GM21360 (cell line): ENCODE results near the gene PTPRD.

Source experiments
- ATAC-seq: cut with Tn5 transposase; IDR thresholded peaks from one replicate; pipeline ENCODE4 v1.9.1; 2021; ENCODE audit warnings: mild to moderate bottlenecking, moderate library complexity; ENCODE audit not compliant: unreplicated experiment

PTPRD gene

DNA sequence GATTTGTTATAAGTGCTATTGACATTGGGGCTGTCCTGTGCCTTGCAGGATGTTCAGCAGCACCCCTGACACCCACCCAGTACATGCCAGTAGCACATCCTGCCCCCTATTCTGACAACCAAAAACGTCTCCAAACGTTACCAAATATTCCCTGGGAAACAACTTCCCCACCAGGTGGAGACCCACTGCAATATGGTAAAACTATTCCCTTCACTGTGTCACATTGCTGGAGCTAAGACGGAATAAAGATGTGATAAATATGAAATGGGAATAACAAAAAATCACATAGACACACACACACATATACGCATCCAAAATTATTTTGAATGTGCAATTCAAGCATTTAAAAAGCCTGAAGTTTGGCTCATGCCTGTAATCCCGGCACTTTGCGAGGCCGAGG is 1939.0 kb downstream of the PTPRD start:
- no peak for ATAC-seq

DNA sequence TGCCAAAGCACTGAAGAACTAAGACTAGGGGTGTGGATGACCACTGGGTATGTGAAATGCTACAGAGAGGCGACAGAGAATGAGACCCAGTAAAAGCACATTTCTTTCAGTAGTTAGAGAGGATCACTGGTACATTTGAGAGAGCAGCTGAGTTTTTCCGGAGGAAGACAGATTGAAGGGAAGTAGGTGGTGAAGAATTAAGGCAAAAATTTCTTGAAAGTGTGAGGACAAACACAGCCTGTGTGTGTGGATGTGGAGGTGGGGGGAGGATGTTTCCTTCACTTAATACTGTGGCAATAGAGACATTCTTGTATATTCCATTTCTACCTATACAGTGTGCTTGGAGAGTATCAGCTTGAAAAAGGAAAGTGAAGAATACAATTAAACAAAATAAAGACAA is 1942.1 kb downstream of the PTPRD start:
- no peak for ATAC-seq

GRCh38 chr9:8668751-8669150 is 1944.1 kb downstream of the PTPRD start:
- no peak for ATAC-seq

- no peak for ATAC-seq
Measured at GRCh38 chr9:8668231-8668630, 1944.6 kb downstream of the PTPRD start.

DNA sequence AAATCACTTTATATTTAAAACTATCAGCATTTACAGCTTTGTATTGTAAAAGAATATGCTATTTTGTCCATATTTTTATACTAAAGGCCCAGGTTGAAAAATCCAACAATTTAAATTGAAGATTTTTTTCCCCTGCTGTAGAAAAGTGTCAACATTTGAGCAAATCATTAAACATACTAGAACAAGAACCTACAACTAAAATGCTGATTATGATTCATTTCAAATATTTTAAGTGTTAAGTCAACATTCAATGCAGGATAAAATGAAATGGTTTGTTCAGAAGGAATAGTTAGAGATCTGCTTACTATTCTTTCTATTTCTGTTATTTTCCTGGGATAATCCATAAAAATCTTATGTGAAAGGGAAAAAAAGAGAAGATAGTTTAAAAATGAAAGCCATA is 1946.7 kb downstream of the PTPRD start:
- no peak for ATAC-seq

- ATAC-seq = no peak
Measured at GRCh38 chr9:8660383-8660782, 1952.4 kb downstream of the PTPRD start.

DNA sequence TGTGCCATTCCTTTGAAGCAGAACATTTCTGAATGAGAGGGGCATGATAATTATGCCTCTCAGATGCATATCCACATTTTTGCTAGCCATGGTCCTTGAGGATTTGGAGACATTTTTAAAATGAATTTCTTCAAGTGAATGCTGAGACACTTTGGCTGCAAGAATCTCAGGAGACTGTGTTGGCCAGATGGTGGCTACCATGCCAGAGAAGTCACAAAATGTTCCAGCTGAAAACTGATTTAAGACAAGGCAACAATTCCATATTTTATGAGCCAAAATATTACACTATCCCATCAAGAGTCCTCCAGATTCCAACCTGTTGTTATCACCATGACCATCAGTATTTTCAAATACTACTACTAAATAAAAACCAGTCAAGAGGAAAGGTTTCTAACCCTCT is 1953.7 kb downstream of the PTPRD start:
- ATAC-seq = no peak

- no peak for ATAC-seq
Measured at GRCh38 chr9:8655071-8655470, 1957.7 kb downstream of the PTPRD start.

GRCh38 chr9:8653855-8654254 is 1958.9 kb downstream of the PTPRD start:
- ATAC-seq = no peak

DNA sequence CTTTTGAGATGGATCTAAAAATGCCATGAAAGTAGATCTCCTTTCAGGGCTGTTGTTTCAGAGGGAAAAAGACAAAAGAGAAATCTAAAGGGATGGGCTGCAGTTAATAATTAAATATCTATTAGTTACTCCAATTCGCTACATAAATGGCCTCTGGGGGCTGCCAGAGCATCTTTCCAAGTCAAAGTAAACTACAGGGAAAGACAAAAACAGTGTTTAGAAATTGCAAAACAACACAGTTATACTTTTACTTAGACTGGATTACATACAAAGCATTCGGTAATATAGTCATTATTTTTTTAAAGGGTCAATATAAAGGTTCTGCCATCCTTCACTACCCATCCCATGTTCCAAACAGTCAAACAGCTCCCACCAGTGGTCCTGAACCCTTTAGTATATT is 1959.7 kb downstream of the PTPRD start:
- ATAC-seq = no peak

DNA sequence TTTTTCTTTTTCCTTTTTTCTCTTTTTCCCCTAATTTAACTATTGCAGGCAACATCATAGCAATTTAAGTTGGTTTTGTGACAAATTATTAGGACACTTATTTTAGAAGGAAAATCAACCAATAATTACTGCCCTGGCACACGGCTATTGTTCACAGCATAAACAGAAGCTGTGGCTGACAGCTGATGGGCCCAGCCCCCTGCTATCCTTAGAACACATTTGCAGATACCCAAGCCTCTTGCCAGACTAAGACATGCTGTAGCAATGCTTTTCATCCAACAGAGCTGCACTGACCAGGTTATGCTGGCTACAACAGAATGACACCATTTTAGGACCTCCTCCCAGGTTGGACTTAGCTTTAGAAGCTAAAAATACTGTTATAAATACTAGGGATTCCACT is 1960.5 kb downstream of the PTPRD start:
- ATAC-seq = no peak

DNA sequence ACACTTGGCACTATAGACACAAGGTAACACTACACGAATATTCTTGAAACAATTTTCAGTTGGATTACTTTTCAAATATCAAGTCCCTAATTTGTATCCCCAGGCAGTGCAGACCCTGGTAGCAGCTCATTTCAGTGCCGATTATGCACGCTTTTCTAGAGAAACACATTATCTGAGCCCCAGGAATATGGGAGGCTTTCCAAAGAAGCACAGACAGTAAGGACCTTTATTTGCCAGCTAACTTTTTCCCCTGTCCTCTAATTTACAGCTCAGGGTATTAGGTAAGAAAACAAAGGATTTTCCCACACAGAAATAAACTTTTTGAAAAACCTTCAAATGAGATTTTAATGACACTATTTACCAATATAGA is 1961.0 kb downstream of the PTPRD start:
- ATAC-seq = no peak

- ATAC-seq = no peak
Measured at GRCh38 chr9:8651070-8651845, 1961.5 kb downstream of the PTPRD start.

DNA sequence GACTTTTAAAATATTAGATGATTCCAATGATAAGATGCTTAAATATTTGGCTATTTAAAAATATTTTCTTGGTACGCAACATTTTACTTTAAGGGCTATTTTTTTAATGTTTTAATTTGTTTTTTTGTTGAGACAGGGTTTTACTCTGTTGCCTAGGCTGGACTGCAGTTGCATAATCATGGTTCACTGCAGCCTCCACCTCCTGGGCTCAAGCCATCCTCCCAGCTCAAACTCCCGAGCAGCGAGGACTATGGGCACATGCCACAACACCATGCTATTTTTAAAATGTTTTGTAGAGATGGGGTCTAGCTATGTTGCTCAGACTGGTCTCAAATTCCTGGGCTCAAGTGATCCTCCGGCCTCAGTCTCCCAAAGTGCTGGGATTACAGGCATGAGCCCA is 1963.0 kb downstream of the PTPRD start:
- no peak for ATAC-seq

DNA sequence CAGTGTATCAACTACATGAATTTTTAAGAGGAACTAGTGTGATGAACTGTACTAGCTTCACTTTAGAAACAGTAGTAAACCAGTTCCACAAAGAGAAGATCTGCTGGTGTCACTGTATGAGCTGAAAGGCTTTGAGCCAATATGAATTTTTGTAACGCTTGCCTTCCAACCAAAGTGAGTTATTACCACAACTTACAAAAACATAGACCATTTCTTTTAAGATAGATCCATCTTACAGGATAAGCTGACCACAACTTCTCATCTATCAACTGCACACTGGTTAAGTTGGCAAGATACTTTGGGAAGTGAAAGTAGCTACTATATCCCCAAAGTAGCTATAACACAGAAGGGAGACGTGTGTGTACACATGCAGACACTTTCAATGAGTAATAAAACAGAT is 1963.6 kb downstream of the PTPRD start:
- no peak for ATAC-seq

GRCh38 chr9:8648271-8648845 is 1964.4 kb downstream of the PTPRD start:
- no peak for ATAC-seq

GRCh38 chr9:8647824-8648223 is 1965.0 kb downstream of the PTPRD start:
- no peak for ATAC-seq

DNA sequence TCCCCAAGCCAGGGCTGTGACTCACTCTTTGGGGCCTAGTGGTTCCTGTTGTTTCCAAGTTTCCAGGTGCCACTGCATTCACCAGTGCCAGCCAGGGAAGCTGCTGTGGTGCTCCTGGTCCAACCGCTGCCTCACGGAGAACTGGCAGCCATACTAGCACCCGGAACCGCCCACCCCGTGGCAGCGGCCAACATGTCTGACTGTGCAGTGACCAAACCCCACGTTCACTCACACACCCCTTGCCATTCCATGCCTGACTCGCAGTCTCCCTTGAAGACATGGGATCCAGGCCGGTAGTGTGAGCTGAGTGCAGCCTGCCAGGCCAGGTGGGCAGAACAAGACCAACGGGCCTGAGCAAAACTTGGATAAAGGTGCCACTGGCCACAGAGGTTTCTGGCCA is 1968.2 kb downstream of the PTPRD start:
- ATAC-seq = no peak

DNA sequence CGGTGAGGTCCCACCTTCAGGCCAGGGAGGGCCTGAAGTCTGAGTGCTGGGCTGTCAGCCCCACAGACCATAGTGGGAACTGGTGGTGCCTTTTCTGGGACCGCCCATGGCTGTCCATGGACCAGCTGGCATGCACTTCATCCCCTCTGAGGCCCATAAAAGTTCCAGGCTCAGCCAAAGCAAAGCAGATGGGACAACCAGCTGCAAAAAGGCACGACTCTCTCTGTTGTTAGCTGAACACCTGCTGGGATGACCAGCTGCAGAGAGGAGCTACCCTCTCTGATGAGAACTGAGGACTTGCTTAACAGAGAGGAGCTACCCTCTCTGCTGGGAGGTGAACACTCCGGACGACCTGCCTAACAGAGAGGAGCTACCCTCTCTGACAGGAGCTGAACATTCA is 1968.9 kb downstream of the PTPRD start:
- ATAC-seq = no peak

DNA sequence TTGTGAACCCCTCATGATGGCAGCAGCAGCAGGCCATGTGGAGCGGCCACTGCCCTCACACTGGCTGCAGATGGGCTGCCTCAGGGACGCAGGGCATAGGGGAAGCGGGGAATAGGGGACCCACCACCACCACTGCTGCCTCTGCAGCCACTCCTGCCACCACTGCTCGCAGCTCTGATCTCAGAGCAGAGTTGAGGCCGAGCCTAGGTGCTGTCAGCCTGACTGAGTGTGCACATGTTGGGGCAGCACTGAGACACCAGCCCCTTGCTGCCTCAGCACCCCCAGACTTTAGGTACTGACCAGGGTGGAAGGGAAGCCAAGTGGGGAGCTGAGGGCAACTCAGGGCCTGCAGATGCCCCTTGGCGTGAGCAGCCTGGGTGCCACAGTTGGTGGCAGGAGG is 1969.3 kb downstream of the PTPRD start:
- no peak for ATAC-seq

- ATAC-seq = no peak
Measured at GRCh38 chr9:8640761-8641160, 1972.0 kb downstream of the PTPRD start.

GRCh38 chr9:8637626-8638025 is 1975.2 kb downstream of the PTPRD start:
- no peak for ATAC-seq

DNA sequence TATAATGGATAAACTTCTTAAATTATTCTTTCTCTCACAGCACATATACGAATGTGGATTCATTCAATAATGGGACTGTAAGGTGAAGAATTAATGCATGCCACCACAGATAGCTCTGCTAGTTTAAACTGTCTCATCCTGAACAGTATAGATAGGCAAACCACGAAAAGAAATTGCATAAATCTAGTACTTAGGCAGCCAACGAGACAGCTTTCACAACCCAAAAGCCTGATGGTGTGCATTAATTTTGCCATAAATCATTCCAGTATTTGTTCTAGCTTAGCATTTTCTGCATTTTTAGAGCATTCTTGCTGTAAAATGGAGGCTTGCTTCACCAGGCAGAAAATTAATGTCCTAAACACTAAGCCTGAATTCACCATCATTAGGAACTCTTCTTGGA is 1979.0 kb downstream of the PTPRD start:
- no peak for ATAC-seq
